Mesenchymal stem cell (in vitro differentiated cells and primary cell): ENCODE measurements around the gene CHMP4A.
A peak's percentile ranks its signal among the peaks of the same experiment; 100 is the strongest.

Experiments used
- DNase-seq: peaks from one replicate; pipeline ENCODE4 v3.0.0-alpha.2; 2013
- H2AFZ ChIP-seq: one replicate; pipeline ENCODE4 v1.6.1; 2013; ENCODE audit warnings: low read depth, mild to moderate bottlenecking, control low read depth, inconsistent platforms, low read length, moderate library complexity
- H2AK5ac ChIP-seq: 2 replicates; pipeline ENCODE4 v1.6.1; 2013; ENCODE audit warnings: low read length, moderate library complexity, mild to moderate bottlenecking, inconsistent platforms; ENCODE audit not compliant: severe bottlenecking
- H2BK120ac ChIP-seq: one replicate; pipeline ENCODE4 v1.6.1; 2013; ENCODE audit warnings: low read depth, mild to moderate bottlenecking, inconsistent platforms, low read length, moderate library complexity
- H2BK12ac ChIP-seq, 2 experiments: one replicate each; pipeline ENCODE4 v1.6.1; 2013; ENCODE audit warnings: inconsistent platforms in 2 of 2, low read length in 2 of 2, mild to moderate bottlenecking in 2 of 2, moderate library complexity in 2 of 2, control low read depth in 1 of 2
- H2BK15ac ChIP-seq: one replicate; pipeline ENCODE4 v1.6.1; 2013; ENCODE audit warnings: mild to moderate bottlenecking, low read depth, inconsistent platforms; ENCODE audit not compliant: poor library complexity, severe bottlenecking
- H2BK5ac ChIP-seq: 2 replicates; pipeline ENCODE4 v1.6.1; 2013; ENCODE audit warnings: low read depth, mild to moderate bottlenecking, low read length, control low read depth, inconsistent platforms; ENCODE audit not compliant: poor library complexity, severe bottlenecking
- H3K14ac ChIP-seq, 2 experiments: one replicate each; pipeline ENCODE4 v1.6.1; 2013; ENCODE audit warnings: inconsistent platforms in 2 of 2, low read length in 2 of 2, control low read depth in 1 of 2, mild to moderate bottlenecking in 1 of 2, moderate library complexity in 1 of 2
- H3K18ac ChIP-seq, 2 experiments: one replicate each; pipeline ENCODE4 v1.6.1; 2013; ENCODE audit warnings: inconsistent platforms in 2 of 2, low read length in 2 of 2, control low read depth in 1 of 2, low read depth in 1 of 2, mild to moderate bottlenecking in 1 of 2
- H3K23ac ChIP-seq, 2 experiments: one replicate each; pipeline ENCODE4 v1.6.1; 2013; ENCODE audit warnings: inconsistent platforms in 2 of 2, low read length in 2 of 2, mild to moderate bottlenecking in 2 of 2, moderate library complexity in 2 of 2, control low read depth in 1 of 2
- H3K27ac ChIP-seq: 2 replicates; pipeline ENCODE4 v1.5.1; 2013; ENCODE audit warnings: mild to moderate bottlenecking, moderate library complexity, low read length, control low read depth, inconsistent platforms; ENCODE audit not compliant: poor library complexity, severe bottlenecking
- H3K27me3 ChIP-seq, 2 experiments: 2 replicates each; pipeline versions ENCODE4 v1.6.1 to v1.7.0; 2013; ENCODE audit warnings: low read length in 2 of 2, mild to moderate bottlenecking in 2 of 2, moderate library complexity in 2 of 2, control low read depth in 1 of 2, inconsistent platforms in 1 of 2; ENCODE audit not compliant: control insufficient read depth in 1 of 2, insufficient read depth in 1 of 2
- H3K36me3 ChIP-seq, 2 experiments: 2 replicates each; pipeline versions ENCODE4 v1.6.1 to v1.7.0; 2013; ENCODE audit warnings: low read length in 2 of 2, control low read depth in 1 of 2, inconsistent platforms in 1 of 2, low read depth in 1 of 2, mild to moderate bottlenecking in 1 of 2; ENCODE audit not compliant: insufficient read depth in 2 of 2, control insufficient read depth in 1 of 2
- H3K4ac ChIP-seq, 2 experiments: one replicate each; pipeline ENCODE4 v1.6.1; 2013; ENCODE audit warnings: inconsistent platforms in 2 of 2, low read length in 2 of 2, mild to moderate bottlenecking in 2 of 2, moderate library complexity in 2 of 2, control low read depth in 1 of 2, low read depth in 1 of 2
- H3K4me1 ChIP-seq: 2 replicates; pipeline ENCODE4 v1.6.1; 2013; ENCODE audit warnings: low read depth, low read length, control low read depth; ENCODE audit not compliant: control insufficient read depth, insufficient read depth
- H3K4me2 ChIP-seq: 2 replicates; pipeline ENCODE4 v1.6.1; 2013; ENCODE audit warnings: low read length, mild to moderate bottlenecking, inconsistent platforms; ENCODE audit not compliant: poor library complexity, severe bottlenecking
- H3K4me3 ChIP-seq, 2 experiments: 2 replicates each; pipeline versions ENCODE4 v1.5.1 to v1.7.0; 2013; ENCODE audit warnings: low read length in 2 of 2, mild to moderate bottlenecking in 2 of 2, control low read depth in 1 of 2, low read depth in 1 of 2; ENCODE audit not compliant: insufficient read depth in 1 of 2
- H3K79me1 ChIP-seq: replicated peaks from 2 replicates; pipeline ENCODE4 v1.6.1; 2013; ENCODE audit warnings: mild to moderate bottlenecking, control low read depth, low read length, inconsistent platforms; ENCODE audit not compliant: poor library complexity, severe bottlenecking
- H3K9ac ChIP-seq: 2 replicates; pipeline ENCODE4 v1.7.0; 2013; ENCODE audit warnings: mild to moderate bottlenecking, low read length, moderate library complexity
- H3K9me3 ChIP-seq: 2 replicates; pipeline ENCODE4 v1.7.0; 2013; ENCODE audit warnings: mild to moderate bottlenecking, low read length; ENCODE audit not compliant: control insufficient read depth
- H4K8ac ChIP-seq: one replicate; pipeline ENCODE4 v1.6.1; 2013; ENCODE audit warnings: inconsistent platforms, mild to moderate bottlenecking, low read length, moderate library complexity
- H4K91ac ChIP-seq: one replicate; pipeline ENCODE4 v1.6.1; 2013; ENCODE audit warnings: mild to moderate bottlenecking, low read length, inconsistent platforms
- WGBS: methylation state at CpG from one replicate; pipeline ENCODE4 v1.1.7; 2013; ENCODE audit warnings: mixed read lengths; 5-methylcytosine and 5-hydroxymethylcytosine counted together

CHMP4A gene

DNA sequence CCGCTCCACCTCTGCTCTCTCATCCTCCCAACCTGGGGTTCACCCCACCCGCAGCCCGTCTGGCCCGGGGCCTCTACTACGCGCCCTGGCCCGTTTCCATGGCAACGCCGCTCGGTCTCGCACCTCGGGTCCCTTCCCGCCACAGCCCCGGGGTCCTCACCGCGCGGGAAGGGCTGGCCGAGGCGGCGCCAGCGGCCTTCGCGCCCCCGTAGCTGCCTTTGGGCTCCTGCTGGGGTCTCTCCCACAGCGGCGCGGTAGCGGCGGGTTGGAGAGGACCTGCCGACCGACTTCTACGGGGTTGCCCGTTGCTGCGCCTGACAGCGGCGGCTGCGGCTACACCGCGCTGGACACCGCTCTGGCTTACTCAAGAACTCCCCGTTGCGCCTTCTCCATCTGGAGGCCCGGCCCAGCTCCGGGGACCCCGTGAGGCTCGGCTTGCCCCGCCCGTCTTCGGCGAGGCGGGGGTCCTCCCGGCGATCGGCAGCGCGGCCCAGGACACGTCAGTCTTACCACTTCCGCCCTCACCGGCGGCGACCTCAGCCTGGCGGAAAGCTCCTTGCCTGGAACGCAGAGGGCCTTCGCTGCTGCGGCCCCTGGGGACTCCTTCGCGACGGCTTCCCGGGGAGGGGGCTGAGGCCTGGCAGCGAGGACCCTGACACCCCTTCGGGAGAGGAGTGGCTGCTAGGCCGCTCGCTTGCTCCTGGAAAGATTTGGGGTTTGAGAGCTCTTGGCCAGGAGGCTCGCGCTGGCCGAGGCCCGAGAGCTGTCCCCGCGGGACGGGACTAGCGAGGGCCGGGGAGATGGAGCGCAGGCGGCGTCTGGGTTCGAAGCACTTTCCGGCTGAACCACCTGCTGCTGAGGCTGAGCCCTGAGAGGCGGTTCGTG lies 17.9 kb downstream of the CHMP4A start, which contains the start of gene TM9SF1:
Gene TM9SF1 (minus strand): TSS at position 256 of the 885 bp plus-strand sequence. CDS start 422 bp downstream, outside the sequence.
- Histone ChIP-seq H3K79me1 (peaks cover 30% of the 10 kb centered on the region), H3K9me3 (no peaks in the 10 kb centered on the region), H3K14ac (peak within 1 kb of the TSS in 1 of 2 experiments; percentile 93), H2AFZ (peak within 1 kb of the TSS; percentile 83), H4K8ac (peak within 1 kb of the TSS; percentile 90), H2AK5ac (peak within 1 kb of the TSS; percentile 29), H3K9ac (peak within 1 kb of the TSS; percentile 100), H4K91ac (peak within 1 kb of the TSS; percentile 99), H2BK5ac (peak within 1 kb of the TSS; percentile 91), H3K23ac (no peak within 1 kb of the TSS), H3K36me3 (peaks cover 23 to 35% of the 10 kb centered on the region in 2 experiments), H3K4me1 (peaks cover 9% of the 10 kb centered on the region), H3K27me3 (no peaks in the 10 kb centered on the region), H3K27ac (peak within 1 kb of the TSS; percentile 86), H3K4me3 (peak within 1 kb of the TSS; percentile 82 to 94), H2BK120ac (peak within 1 kb of the TSS; percentile 94), H3K18ac (peak within 1 kb of the TSS; percentile 98 to 99), H3K4ac (peak within 1 kb of the TSS; percentile 95 to 98), H2BK12ac (peak within 1 kb of the TSS; percentile 21 to 59), H2BK15ac (peak within 1 kb of the TSS; percentile 93), H3K4me2 (peak within 1 kb of the TSS; percentile 68)
- under 1% methylated on average over 77 of the region's 89 CpGs for WGBS
- DNase-seq, result peak; percentile 91

DNA sequence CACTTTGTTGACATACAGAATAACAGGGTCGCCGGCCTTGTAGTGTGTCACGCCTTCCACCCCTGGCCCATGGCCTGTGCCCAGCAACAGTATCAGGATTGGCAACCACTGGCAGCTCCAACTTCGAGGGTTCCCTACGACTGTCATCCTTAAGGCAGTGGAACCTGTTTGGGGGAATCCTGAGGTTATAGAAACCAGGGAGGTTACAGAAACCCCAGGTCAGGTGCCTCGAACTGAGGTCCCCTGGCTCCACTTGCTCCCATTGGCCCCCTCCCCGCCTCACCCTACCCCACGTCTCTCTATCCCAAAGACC lies 18.5 kb downstream of the CHMP4A start:
- Histone ChIP-seq H2BK5ac (no peak overlapping the region), H3K27me3 (no peaks in the 10 kb centered on the region), H3K27ac (no peak overlapping the region), H2BK120ac (peak overlapping the region; percentile 94), H4K91ac (peak overlapping the region; percentile 99), H3K4ac (peak overlapping the region; percentile 95 to 98), H2AFZ (no peak overlapping the region), H3K9ac (peak overlapping the region; percentile 100), H2BK12ac (no peak overlapping the region), H2BK15ac (peak overlapping the region; percentile 93), H3K36me3 (peaks cover 23 to 41% of the 10 kb centered on the region in 2 experiments), H3K14ac (no peak overlapping the region), H2AK5ac (no peak overlapping the region), H3K23ac (no peak overlapping the region), H4K8ac (peak overlapping the region; percentile 90), H3K4me3 (peak overlapping the region; percentile 82 to 94), H3K18ac (peak overlapping the region in 1 of 2 experiments; percentile 99), H3K4me1 (peaks cover 9% of the 10 kb centered on the region), H3K9me3 (no peaks in the 10 kb centered on the region), H3K79me1 (peaks cover 31% of the 10 kb centered on the region), H3K4me2 (peak overlapping the region; percentile 67)
- 71% methylated on average over 8 of the region's 8 CpGs for WGBS
- no peak for DNase-seq

DNA sequence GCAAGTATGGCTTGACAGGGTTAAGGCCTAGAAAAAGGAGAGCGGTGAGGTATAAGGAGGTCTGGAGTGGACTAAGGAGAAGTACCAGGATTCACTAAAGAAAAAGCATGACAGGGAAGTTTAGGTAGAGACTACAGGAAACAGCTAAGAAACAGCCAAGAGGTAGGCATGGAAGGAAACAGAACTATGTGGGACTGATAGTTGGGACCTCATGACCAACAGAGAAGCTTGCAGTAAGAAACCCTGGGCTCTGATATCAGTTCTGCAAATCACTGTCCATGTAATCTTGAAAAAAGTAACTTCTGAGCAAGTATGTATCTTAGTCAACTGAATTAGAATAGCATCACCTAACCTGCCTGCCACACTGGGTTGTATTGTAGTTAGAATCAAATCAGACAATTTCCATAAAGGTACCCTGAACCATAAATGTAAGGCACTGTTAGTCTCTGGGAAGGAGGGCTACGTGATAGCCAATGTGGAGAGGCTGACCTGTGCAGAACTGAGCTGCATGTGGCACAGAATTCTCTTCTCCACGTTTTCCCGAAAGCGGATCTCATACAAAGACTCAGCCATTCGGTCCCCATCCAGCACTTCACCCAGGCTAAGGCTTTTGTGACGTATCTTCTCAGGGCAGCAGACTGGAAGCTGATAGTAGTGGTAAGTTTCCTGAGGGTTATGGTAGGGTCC lies 19.0 kb downstream of the CHMP4A start:
- Histone ChIP-seq H3K14ac (no peak overlapping the region), H3K23ac (no peak overlapping the region), H3K27ac (no peak overlapping the region), H2AFZ (no peak overlapping the region), H3K4me1 (peaks cover 9% of the 10 kb centered on the region), H2BK120ac (no peak overlapping the region), H3K18ac (no peak overlapping the region), H3K9ac (peak overlapping the region; percentile 100), H3K4me2 (peak overlapping the region; percentile 67), H2BK12ac (peak overlapping the region in 1 of 2 experiments; percentile 21), H3K27me3 (no peaks in the 10 kb centered on the region), H2AK5ac (no peak overlapping the region), H3K9me3 (no peaks in the 10 kb centered on the region), H3K4me3 (peak overlapping the region; percentile 82 to 94), H4K8ac (peak overlapping the region; percentile 90), H2BK5ac (no peak overlapping the region), H3K36me3 (peaks cover 24 to 45% of the 10 kb centered on the region in 2 experiments), H2BK15ac (no peak overlapping the region), H4K91ac (no peak overlapping the region), H3K79me1 (peaks cover 29% of the 10 kb centered on the region), H3K4ac (no peak overlapping the region)
- WGBS, result 92% methylated on average over 5 of the region's 7 CpGs
- DNase-seq, result peak; percentile 6

DNA sequence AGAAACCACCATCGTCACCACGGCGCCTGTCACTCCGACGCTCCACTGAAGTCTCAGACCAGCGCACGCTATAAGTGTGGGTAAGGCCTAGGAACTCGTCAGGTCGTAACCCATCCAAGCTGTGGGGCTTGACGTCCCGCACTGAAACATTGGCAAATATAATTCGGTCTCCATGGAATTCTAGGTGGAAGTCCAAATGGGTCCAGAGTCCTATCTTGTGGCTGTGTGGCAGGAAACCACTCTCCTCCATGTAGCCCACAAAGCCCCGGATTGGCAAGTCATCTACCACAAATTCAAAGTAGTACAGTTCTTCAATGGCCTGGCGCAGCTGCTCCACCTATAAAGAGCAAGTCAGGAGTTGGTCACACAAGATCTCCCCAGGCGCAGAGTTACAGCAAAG lies 20.4 kb downstream of the CHMP4A start:
- Histone ChIP-seq H2AK5ac (no peak overlapping the region), H3K9ac (no peak overlapping the region), H2BK5ac (no peak overlapping the region), H3K4me3 (no peak overlapping the region), H3K14ac (no peak overlapping the region), H3K23ac (no peak overlapping the region), H4K8ac (no peak overlapping the region), H3K27me3 (no peaks in the 10 kb centered on the region), H3K18ac (no peak overlapping the region), H2AFZ (no peak overlapping the region), H2BK15ac (no peak overlapping the region), H3K27ac (no peak overlapping the region), H3K4me1 (peaks cover 8% of the 10 kb centered on the region), H3K4me2 (no peak overlapping the region), H3K4ac (no peak overlapping the region), H4K91ac (no peak overlapping the region), H2BK12ac (no peak overlapping the region), H3K79me1 (peaks cover 28% of the 10 kb centered on the region), H3K36me3 (peaks cover 24 to 38% of the 10 kb centered on the region in 2 experiments), H2BK120ac (no peak overlapping the region), H3K9me3 (no peaks in the 10 kb centered on the region)
- DNase-seq, result no peak
- WGBS, result 98% methylated on average over 14 of the region's 15 CpGs
